Smooth muscle cell (in vitro differentiated cells): ENCODE results near the gene ECHS1. TPM values are rescaled to one million over a fixed set of nuclear protein-coding genes. Genes with fewer than 3 reads are reported as not detected.

Experiments
- DNase-seq: peaks from one replicate; lab custom pipeline; 2025; ENCODE audit not compliant: unreplicated experiment; lab: John Stamatoyannopoulos, UW
- H2AFZ ChIP-seq: fragments of 200-600 bp; sonication (generic); 2 replicates; pipeline ENCODE4 v1.6.0; 2016; ENCODE audit warnings: antibody characterized with exemption, low read depth, mild to moderate bottlenecking
- H3F3A ChIP-seq: fragments of 200-600 bp; sonication (generic); 2 replicates; pipeline ENCODE4 v1.6.0; 2017; ENCODE audit warnings: antibody characterized with exemption, low read depth
- H3K27ac ChIP-seq: fragments of 200-600 bp; sonication (generic); 2 replicates; pipeline ENCODE4 v1.5.1; 2016; ENCODE audit warnings: low read depth, mild to moderate bottlenecking
- H3K27me3 ChIP-seq: fragments of 200-600 bp; sonication (generic); 2 replicates; pipeline ENCODE4 v1.6.1; 2016; ENCODE audit warnings: low read depth, mild to moderate bottlenecking
- H3K36me3 ChIP-seq: fragments of 200-600 bp; sonication (generic); 2 replicates; pipeline ENCODE4 v1.5.1; 2016; ENCODE audit warnings: low read depth
- H3K4me1 ChIP-seq: fragments of 200-600 bp; sonication (generic); 2 replicates; pipeline ENCODE4 v1.5.1; 2016; ENCODE audit warnings: low read depth
- H3K4me2 ChIP-seq: fragments of 200-600 bp; sonication (generic); 2 replicates; pipeline ENCODE4 v1.6.0; 2016; ENCODE audit warnings: mild to moderate bottlenecking
- H3K4me3 ChIP-seq: fragments of 200-600 bp; sonication (generic); 2 replicates; pipeline ENCODE4 v1.5.1; 2016; ENCODE audit warnings: mild to moderate bottlenecking
- H3K79me2 ChIP-seq: fragments of 200-600 bp; sonication (generic); 2 replicates; pipeline ENCODE4 v1.6.0; 2016; ENCODE audit warnings: low read depth, mild to moderate bottlenecking
- H3K9ac ChIP-seq: fragments of 200-600 bp; sonication (generic); 2 replicates; pipeline ENCODE4 v1.6.0; 2016; ENCODE audit warnings: low read depth
- H3K9me3 ChIP-seq: fragments of 200-600 bp; sonication (generic); replicated peaks from 2 replicates; pipeline ENCODE4 v1.5.1; 2016; ENCODE audit warnings: low read depth
- H4K20me1 ChIP-seq: fragments of 200-600 bp; sonication (generic); 2 replicates; pipeline ENCODE4 v1.6.0; 2016; ENCODE audit warnings: low read depth
- WGBS: methylation state at CpG from one replicate; pipeline ENCODE4 v1.1.7; 2016; ENCODE audit warnings: low lambda C conversion rate; 5-methylcytosine and 5-hydroxymethylcytosine counted together
- polyA plus RNA-seq: library from polyadenylated mRNA; unstranded; fragments of >200 nt; fragmentation: Nextera tagmentation; extraction: Ambion mirVana; gene quantifications from 2 replicates; pipeline ENCODE4 v1.2.1, GENCODE V29; 2016
- total RNA-seq: library from RNA; depleted of rRNA; stranded (reverse); fragments of >200 nt; gene quantifications from 2 replicates; pipeline ENCODE4 v1.2.3, GENCODE V29; 2014
- TF ChIP-seq, protein P1 (sequence below): fragments of 200-600 bp; sonication (generic); IDR thresholded peaks from 2 replicates; pipeline ENCODE4 v1.5.1; 2017; ENCODE audit warnings: borderline replicate concordance, mild to moderate bottlenecking, antibody characterized with exemption; ENCODE audit not compliant: insufficient read depth, poor library complexity, severe bottlenecking

ECHS1 gene
- total and polyA plus RNA-seq, 2 experiments from 2014 or later: 63.8 to 112 TPM

DNA sequence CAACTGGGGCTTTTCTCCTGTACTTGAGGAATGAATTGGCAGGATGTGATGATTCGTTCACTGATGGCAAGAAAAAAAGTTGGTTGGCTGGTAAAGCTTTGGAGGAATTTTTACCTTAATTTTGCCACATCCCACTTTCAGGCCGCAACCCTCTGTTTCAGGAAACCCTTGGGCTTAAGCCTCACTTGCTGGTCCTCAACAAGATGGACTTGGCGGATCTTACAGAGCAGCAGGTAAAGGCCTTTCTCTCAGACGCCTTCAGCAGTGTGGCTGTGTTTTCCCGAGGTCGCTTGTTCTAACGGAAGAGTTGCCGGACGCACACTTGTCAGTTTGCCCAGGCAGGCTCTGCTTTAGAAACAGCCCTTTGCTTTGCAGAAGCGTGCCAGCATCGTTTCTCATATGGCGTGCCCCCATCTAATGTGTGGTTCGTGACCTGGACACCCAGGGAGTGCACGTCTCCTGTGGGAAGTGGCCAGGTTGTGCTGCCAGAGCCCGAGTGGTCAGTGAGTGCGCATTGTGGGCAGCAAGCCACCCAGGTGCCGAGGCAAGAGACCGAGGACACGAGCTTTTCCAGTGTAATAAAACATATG, 23.0 kb upstream of the ECHS1 start:
- no peak overlapping the region for H2AFZ ChIP-seq
- H3F3A ChIP-seq: no peaks in the 10 kb centered on the region
- H4K20me1 ChIP-seq: no peaks in the 10 kb centered on the region
- DNase-seq: no peak
- H3K27me3 ChIP-seq: no peaks in the 10 kb centered on the region
- no peaks in the 10 kb centered on the region for H3K36me3 ChIP-seq
- H3K4me2 ChIP-seq: no peak overlapping the region
- no peaks in the 10 kb centered on the region for H3K4me1 ChIP-seq
- TF ChIP-seq, protein P1, sequence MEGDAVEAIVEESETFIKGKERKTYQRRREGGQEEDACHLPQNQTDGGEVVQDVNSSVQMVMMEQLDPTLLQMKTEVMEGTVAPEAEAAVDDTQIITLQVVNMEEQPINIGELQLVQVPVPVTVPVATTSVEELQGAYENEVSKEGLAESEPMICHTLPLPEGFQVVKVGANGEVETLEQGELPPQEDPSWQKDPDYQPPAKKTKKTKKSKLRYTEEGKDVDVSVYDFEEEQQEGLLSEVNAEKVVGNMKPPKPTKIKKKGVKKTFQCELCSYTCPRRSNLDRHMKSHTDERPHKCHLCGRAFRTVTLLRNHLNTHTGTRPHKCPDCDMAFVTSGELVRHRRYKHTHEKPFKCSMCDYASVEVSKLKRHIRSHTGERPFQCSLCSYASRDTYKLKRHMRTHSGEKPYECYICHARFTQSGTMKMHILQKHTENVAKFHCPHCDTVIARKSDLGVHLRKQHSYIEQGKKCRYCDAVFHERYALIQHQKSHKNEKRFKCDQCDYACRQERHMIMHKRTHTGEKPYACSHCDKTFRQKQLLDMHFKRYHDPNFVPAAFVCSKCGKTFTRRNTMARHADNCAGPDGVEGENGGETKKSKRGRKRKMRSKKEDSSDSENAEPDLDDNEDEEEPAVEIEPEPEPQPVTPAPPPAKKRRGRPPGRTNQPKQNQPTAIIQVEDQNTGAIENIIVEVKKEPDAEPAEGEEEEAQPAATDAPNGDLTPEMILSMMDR: no peak
- WGBS: 98% methylated on average over 19 of the region's 19 CpGs
- no peak overlapping the region for H3K27ac ChIP-seq
- no peak overlapping the region for H3K9ac ChIP-seq
- no peaks in the 10 kb centered on the region for H3K9me3 ChIP-seq
- H3K79me2 ChIP-seq: peaks cover 42% of the 10 kb centered on the region
- H3K4me3 ChIP-seq: no peak overlapping the region

DNA sequence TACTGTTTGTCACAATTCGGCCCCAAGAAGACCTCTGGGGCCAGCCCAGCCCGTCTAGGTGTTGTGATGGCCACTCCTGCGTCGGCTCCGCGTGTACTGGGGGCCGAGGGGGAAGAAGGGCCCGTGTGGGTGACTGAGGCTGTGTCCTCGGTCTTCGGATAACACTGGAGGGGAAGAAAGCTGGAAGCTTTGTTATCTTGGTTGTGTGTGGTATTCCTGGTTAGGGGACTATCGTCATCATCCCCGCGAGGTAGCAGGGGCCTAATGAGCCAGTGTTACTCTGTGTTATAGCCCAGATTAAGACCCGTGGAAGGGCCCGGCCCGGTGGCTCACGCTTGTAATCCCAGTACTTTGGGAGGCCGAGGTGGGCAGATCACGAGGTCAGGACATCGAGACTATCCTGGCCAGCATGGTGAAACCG, 21.7 kb upstream of the ECHS1 start:
- H3K4me3 ChIP-seq: peak overlapping the region; percentile 75
- peak overlapping the region; percentile 57 for H3K27ac ChIP-seq
- peak overlapping the region; percentile 32 for H2AFZ ChIP-seq
- no peaks in the 10 kb centered on the region for H4K20me1 ChIP-seq
- DNase-seq: no peak
- H3K4me2 ChIP-seq: peak overlapping the region; percentile 91
- H3K36me3 ChIP-seq: no peaks in the 10 kb centered on the region
- H3K9me3 ChIP-seq: no peaks in the 10 kb centered on the region
- H3K27me3 ChIP-seq: no peaks in the 10 kb centered on the region
- H3K79me2 ChIP-seq: peaks cover 36% of the 10 kb centered on the region
- H3F3A ChIP-seq: no peaks in the 10 kb centered on the region
- no peaks in the 10 kb centered on the region for H3K4me1 ChIP-seq
- TF ChIP-seq, protein P1: no peak
- H3K9ac ChIP-seq: peak overlapping the region; percentile 72
- 29% methylated on average over 21 of the region's 21 CpGs for WGBS

DNA sequence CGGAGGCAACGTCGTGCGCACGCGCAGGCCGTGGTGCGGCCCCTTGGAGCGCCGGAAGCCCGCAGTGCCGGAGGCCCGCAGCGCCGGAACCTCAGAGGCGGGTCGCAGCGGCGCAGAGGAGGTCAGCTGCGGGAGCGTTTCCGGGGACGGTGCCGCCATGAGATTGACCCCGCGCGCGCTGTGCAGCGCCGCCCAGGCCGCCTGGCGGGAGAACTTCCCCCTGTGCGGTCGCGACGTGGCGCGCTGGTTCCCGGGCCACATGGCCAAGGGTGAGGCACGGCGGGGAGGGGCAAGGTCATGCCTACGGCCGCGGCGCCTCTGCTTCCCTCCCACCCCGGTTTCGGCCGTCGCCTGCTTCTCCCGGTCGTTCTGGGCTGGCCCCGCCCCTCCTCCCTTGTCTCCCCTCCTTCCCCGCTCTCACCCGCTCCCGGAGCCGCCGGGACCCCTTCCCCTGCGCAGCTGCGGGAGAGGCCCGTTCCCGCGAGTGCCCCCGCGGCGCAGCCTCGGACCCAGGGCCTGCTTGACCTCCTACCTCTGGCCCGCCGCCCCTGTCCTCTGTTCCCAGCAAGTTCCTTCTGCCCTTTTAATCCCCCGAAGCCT, 21.0 kb upstream of the ECHS1 start, which contains the start of gene MTG1:
Gene MTG1, plus strand, starts transcription at position 94 of the 600 bp plus-strand sequence. Its CDS starts 64 bp downstream, at position 158.
- TF ChIP-seq, protein P1: no peak
- 2% methylated on average over 55 of the region's 69 CpGs for WGBS
- peak within 1 kb of the TSS; percentile 75 for H3K4me3 ChIP-seq
- peak within 1 kb of the TSS; percentile 91 for H3K4me2 ChIP-seq
- peak within 1 kb of the TSS; percentile 67 for H2AFZ ChIP-seq
- peaks cover 36% of the 10 kb centered on the region for H3K79me2 ChIP-seq
- peak within 1 kb of the TSS; percentile 57 for H3K27ac ChIP-seq
- no peaks in the 10 kb centered on the region for H4K20me1 ChIP-seq
- no peaks in the 10 kb centered on the region for H3K4me1 ChIP-seq
- peak; percentile 84 for DNase-seq
- H3K9ac ChIP-seq: peak within 1 kb of the TSS; percentile 72
- no peaks in the 10 kb centered on the region for H3K36me3 ChIP-seq
- no peaks in the 10 kb centered on the region for H3F3A ChIP-seq
- H3K27me3 ChIP-seq: no peaks in the 10 kb centered on the region
- no peaks in the 10 kb centered on the region for H3K9me3 ChIP-seq
